Measurements from ENCODE around the gene MYO1D.
"Not testable (repeated sequence)": the region's sequence is repeated elsewhere in the genome, so short reads cannot be mapped to it uniquely, and the experiment has no call there.

The MYO1D gene

GRCh38 chr17:32876417-32877163 is at the start of gene MYO1D:
TSS of gene MYO1D (minus strand) at chr17:32877124. CDS start at chr17:32876872, 252 bp downstream.
- TF ChIP-seq, protein P1, sequence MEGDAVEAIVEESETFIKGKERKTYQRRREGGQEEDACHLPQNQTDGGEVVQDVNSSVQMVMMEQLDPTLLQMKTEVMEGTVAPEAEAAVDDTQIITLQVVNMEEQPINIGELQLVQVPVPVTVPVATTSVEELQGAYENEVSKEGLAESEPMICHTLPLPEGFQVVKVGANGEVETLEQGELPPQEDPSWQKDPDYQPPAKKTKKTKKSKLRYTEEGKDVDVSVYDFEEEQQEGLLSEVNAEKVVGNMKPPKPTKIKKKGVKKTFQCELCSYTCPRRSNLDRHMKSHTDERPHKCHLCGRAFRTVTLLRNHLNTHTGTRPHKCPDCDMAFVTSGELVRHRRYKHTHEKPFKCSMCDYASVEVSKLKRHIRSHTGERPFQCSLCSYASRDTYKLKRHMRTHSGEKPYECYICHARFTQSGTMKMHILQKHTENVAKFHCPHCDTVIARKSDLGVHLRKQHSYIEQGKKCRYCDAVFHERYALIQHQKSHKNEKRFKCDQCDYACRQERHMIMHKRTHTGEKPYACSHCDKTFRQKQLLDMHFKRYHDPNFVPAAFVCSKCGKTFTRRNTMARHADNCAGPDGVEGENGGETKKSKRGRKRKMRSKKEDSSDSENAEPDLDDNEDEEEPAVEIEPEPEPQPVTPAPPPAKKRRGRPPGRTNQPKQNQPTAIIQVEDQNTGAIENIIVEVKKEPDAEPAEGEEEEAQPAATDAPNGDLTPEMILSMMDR (conservative IDR thresholded peaks at IDR 0.05; ENCODE audit: low read depth, low read length), result peak; percentile 72
- H3K27me3 ChIP-seq (ENCODE audit: insufficient read depth, low read depth), result no peaks in the 10 kb centered on the region
- no peaks in the 10 kb centered on the region for H3K79me2 ChIP-seq (ENCODE audit: insufficient read depth, low read depth)
- H3K4me1 ChIP-seq (ENCODE audit: low read depth, poor library complexity, severe bottlenecking), result peaks cover 20% of the 10 kb centered on the region
- peak within 1 kb of the TSS; percentile 73 for H3K27ac ChIP-seq
- no peaks in the 10 kb centered on the region for H3K36me3 ChIP-seq (ENCODE audit: insufficient read depth)
- peak within 1 kb of the TSS; percentile 86 for H3K4me2 ChIP-seq
- no peaks in the 10 kb centered on the region for H4K20me1 ChIP-seq (ENCODE audit: insufficient read depth)
- peak within 1 kb of the TSS; percentile 99 for H2AFZ ChIP-seq (ENCODE audit: low read depth)
- no peak within 1 kb of the TSS for H3K4me3 ChIP-seq (IDR thresholded peaks at IDR 0.05; ENCODE audit: insufficient read depth, low read depth, low read length)
- peak within 1 kb of the TSS; percentile 64 for H3K9ac ChIP-seq

DNA sequence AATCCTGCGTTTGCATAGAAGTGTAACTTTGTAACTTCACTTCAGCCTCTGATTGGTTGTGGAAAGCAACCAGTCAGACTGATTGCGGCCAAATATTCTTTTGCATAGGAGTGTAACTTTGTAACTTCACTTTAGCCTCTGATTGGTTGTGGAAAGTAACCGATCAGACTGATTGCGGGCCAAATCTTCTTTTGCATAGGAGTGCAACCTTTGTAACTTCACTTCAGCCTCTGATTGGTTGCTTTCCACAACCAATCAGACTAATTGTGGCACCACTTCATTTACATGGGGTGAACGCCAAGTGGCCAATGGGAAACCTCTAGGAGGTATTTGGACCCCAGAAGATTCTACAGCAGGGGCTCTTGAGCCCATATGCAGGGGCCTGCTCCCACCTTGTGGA is 49.3 kb upstream of the MYO1D start:
- Histone ChIP-seq H3K36me3 (ENCODE audit: insufficient read depth) (no peaks in the 10 kb centered on the region), H3K4me3 (IDR thresholded peaks at IDR 0.05; ENCODE audit: insufficient read depth, low read depth, low read length) (no peak overlapping the region), H3K4me2 (no peak overlapping the region), H3K4me1 (ENCODE audit: low read depth, poor library complexity, severe bottlenecking) (no peaks in the 10 kb centered on the region), H4K20me1 (ENCODE audit: insufficient read depth) (no peaks in the 10 kb centered on the region), H3K27me3 (ENCODE audit: insufficient read depth, low read depth) (peaks cover 6% of the 10 kb centered on the region; the same call in 1 of the 2 replicates), H3K9ac (no peak overlapping the region), H3K79me2 (ENCODE audit: insufficient read depth, low read depth) (no peaks in the 10 kb centered on the region), H3K27ac (no peak overlapping the region), H2AFZ (ENCODE audit: low read depth) (no peak overlapping the region)
- TF ChIP-seq, protein P1 (conservative IDR thresholded peaks at IDR 0.05; ENCODE audit: low read depth, low read length), result no peak

GRCh38 chr17:32923905-32924304 is 47.0 kb upstream of the MYO1D start:
- H4K20me1 ChIP-seq (ENCODE audit: insufficient read depth); H3K9ac ChIP-seq; H3K4me2 ChIP-seq; H3K27me3 ChIP-seq (ENCODE audit: insufficient read depth, low read depth); H3K79me2 ChIP-seq (ENCODE audit: insufficient read depth, low read depth); H3K4me1 ChIP-seq (ENCODE audit: low read depth, poor library complexity, severe bottlenecking); H3K4me3 ChIP-seq (IDR thresholded peaks at IDR 0.05; ENCODE audit: insufficient read depth, low read depth, low read length); H3K36me3 ChIP-seq (ENCODE audit: insufficient read depth); H2AFZ ChIP-seq (ENCODE audit: low read depth); H3K27ac ChIP-seq: not testable (repeated sequence)

GRCh38 chr17:32921017-32921416 is 44.1 kb upstream of the MYO1D start:
- Histone ChIP-seq H3K4me1 (ENCODE audit: low read depth, poor library complexity, severe bottlenecking) (peaks cover 15% of the 10 kb centered on the region), H3K36me3 (ENCODE audit: insufficient read depth) (no peaks in the 10 kb centered on the region), H3K9ac (no peak overlapping the region), H3K27me3 (ENCODE audit: insufficient read depth, low read depth) (no peaks in the 10 kb centered on the region), H3K4me2 (no peak overlapping the region), H3K79me2 (ENCODE audit: insufficient read depth, low read depth) (no peaks in the 10 kb centered on the region), H3K27ac (no peak overlapping the region), H2AFZ (ENCODE audit: low read depth) (no peak overlapping the region), H4K20me1 (ENCODE audit: insufficient read depth) (no peaks in the 10 kb centered on the region), H3K4me3 (IDR thresholded peaks at IDR 0.05; ENCODE audit: insufficient read depth, low read depth, low read length) (no peak overlapping the region)
- TF ChIP-seq, protein P1 (conservative IDR thresholded peaks at IDR 0.05; ENCODE audit: low read depth, low read length), result no peak

DNA sequence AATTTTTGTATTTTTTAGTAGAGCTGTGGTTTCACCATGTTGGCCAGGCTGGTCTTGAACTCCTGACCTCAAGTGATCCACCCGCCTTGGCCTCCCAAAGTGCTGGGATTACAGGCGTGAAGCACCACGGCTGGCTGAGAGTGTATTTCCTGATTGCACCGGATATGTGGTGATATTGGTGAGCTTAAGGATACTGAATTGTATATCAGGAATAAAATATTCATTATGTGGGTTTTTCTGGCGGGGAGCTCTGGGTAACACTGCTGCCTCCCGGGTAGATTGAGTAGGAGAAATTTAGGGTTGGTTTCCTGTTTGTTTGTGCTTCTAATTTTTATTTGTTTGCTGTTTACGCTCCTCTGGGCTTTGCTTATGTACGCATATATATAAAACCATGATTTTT is 43.4 kb upstream of the MYO1D start:
- Histone ChIP-seq H3K36me3 (ENCODE audit: insufficient read depth) (no peaks in the 10 kb centered on the region), H3K4me1 (ENCODE audit: low read depth, poor library complexity, severe bottlenecking) (peaks cover 22% of the 10 kb centered on the region), H3K9ac (no peak overlapping the region), H2AFZ (ENCODE audit: low read depth) (no peak overlapping the region), H4K20me1 (ENCODE audit: insufficient read depth) (no peaks in the 10 kb centered on the region), H3K4me2 (no peak overlapping the region), H3K4me3 (IDR thresholded peaks at IDR 0.05; ENCODE audit: insufficient read depth, low read depth, low read length) (no peak overlapping the region), H3K79me2 (ENCODE audit: insufficient read depth, low read depth) (no peaks in the 10 kb centered on the region), H3K27me3 (ENCODE audit: insufficient read depth, low read depth) (no peaks in the 10 kb centered on the region), H3K27ac (no peak overlapping the region)
- TF ChIP-seq, protein P1 (conservative IDR thresholded peaks at IDR 0.05; ENCODE audit: low read depth, low read length), result no peak

GRCh38 chr17:32919876-32920275 is 43.0 kb upstream of the MYO1D start:
- not testable (repeated sequence) for H3K79me2 ChIP-seq (ENCODE audit: insufficient read depth, low read depth); H3K27me3 ChIP-seq (ENCODE audit: insufficient read depth, low read depth); H2AFZ ChIP-seq (ENCODE audit: low read depth); H3K36me3 ChIP-seq (ENCODE audit: insufficient read depth); H3K27ac ChIP-seq; H3K9ac ChIP-seq; H3K4me3 ChIP-seq (IDR thresholded peaks at IDR 0.05; ENCODE audit: insufficient read depth, low read depth, low read length); H4K20me1 ChIP-seq (ENCODE audit: insufficient read depth); H3K4me2 ChIP-seq
- peaks cover 26% of the 10 kb centered on the region for H3K4me1 ChIP-seq (ENCODE audit: low read depth, poor library complexity, severe bottlenecking)
